H1 (cell line): ENCODE data around the gene ADK. TPM values are rescaled to one million over a fixed set of nuclear protein-coding genes. Genes with fewer than 3 reads are reported as not detected.

Source experiments
- CTCF ChIA-PET: fragments of 300-600 bp; sonication (Branson Sonifier 250); formaldehyde crosslinking; loops from one replicate; lab custom pipeline; 2021; ENCODE audit not compliant: partially characterized antibody; lab: Charles Lee
- POLR2A ChIA-PET: fragments of 300-600 bp; sonication (Branson Sonifier 250); formaldehyde crosslinking; loops from one replicate; lab custom pipeline; 2021; ENCODE audit warnings: inconsistent platforms; ENCODE audit not compliant: partially characterized antibody; lab: Charles Lee
- DNase-seq, 2 experiments: peaks; one replicate each; pipeline versions ENCODE4 v3.0.0 to v3.0.0-alpha.2; 2010 to 2022; ENCODE audit warnings: low spot score in 2 of 2, low read depth in 1 of 2, mixed read lengths in 1 of 2
- FAIRE-seq: peaks from 2 replicates; lab custom pipeline; 2011; peaks lifted over from hg19 to GRCh38; lab: Jason Lieb, UNC
- H2AFZ ChIP-seq: 2 replicates; pipeline ENCODE4 v1.8.1; 2012; ENCODE audit warnings: low read length, inconsistent platforms
- H2AK5ac ChIP-seq: 2 replicates; pipeline ENCODE4 v1.6.1; 2013; ENCODE audit warnings: low read depth, low read length
- H2BK120ac ChIP-seq: replicated peaks from 2 replicates; pipeline ENCODE3; 2013; ENCODE audit warnings: low read depth, low read length, inconsistent platforms
- H2BK12ac ChIP-seq: 2 replicates; pipeline ENCODE4 v1.6.1; 2013; ENCODE audit warnings: low read depth, low read length
- H2BK15ac ChIP-seq: 2 replicates; pipeline ENCODE4 v1.6.1; 2013; ENCODE audit warnings: low read length
- H2BK20ac ChIP-seq: 2 replicates; pipeline ENCODE4 v1.6.1; 2013; ENCODE audit warnings: low read length
- H2BK5ac ChIP-seq: 2 replicates; pipeline ENCODE4 v1.6.1; 2013; ENCODE audit warnings: low read depth, low read length
- H3K14ac ChIP-seq: 2 replicates; pipeline ENCODE4 v1.6.1; 2013; ENCODE audit warnings: inconsistent platforms; ENCODE audit not compliant: insufficient read length
- H3K18ac ChIP-seq: 2 replicates; pipeline ENCODE4 v1.6.1; 2013; ENCODE audit warnings: low read length; ENCODE audit errors: extremely low read depth
- H3K23ac ChIP-seq: 2 replicates; pipeline ENCODE4 v1.6.1; 2013; ENCODE audit warnings: inconsistent platforms; ENCODE audit not compliant: insufficient read length
- H3K23me2 ChIP-seq: 2 replicates; pipeline ENCODE4 v1.6.1; 2013; ENCODE audit warnings: low read depth, low read length
- H3K27ac ChIP-seq: 2 replicates; pipeline ENCODE4 v1.6.1; 2011; ENCODE audit warnings: low read depth, low read length, inconsistent platforms
- H3K27me3 ChIP-seq, 4 experiments: replicated peaks in 1 of 4; 1 replicate in 1 of 4; 2 replicates in 3 of 4; pipeline versions ENCODE4 v1.6.1 to v1.8.1; 2011 to 2013; ENCODE audit warnings: low read length in 3 of 4, mild to moderate bottlenecking in 3 of 4, inconsistent platforms in 2 of 4, mixed read lengths in 2 of 4, moderate library complexity in 1 of 4; ENCODE audit not compliant: control insufficient read depth in 3 of 4, insufficient read depth in 3 of 4; ENCODE audit errors: extremely low read depth in 1 of 4
- H3K36me3 ChIP-seq, 4 experiments: 2 replicates each; pipeline versions ENCODE4 v1.6.1 to v1.8.1; 2011 to 2013; ENCODE audit warnings: mild to moderate bottlenecking in 4 of 4, low read length in 3 of 4, moderate library complexity in 2 of 4, control low read depth in 1 of 4, inconsistent platforms in 1 of 4; ENCODE audit not compliant: insufficient read depth in 4 of 4, control insufficient read depth in 2 of 4
- H3K4ac ChIP-seq: replicated peaks from 2 replicates; pipeline ENCODE3; 2013; ENCODE audit warnings: low read length, low read depth, mixed read lengths, inconsistent platforms; ENCODE audit not compliant: insufficient read length
- H3K4me1 ChIP-seq, 4 experiments: replicated peaks in 1 of 4; 1 replicate in 1 of 4; 2 replicates in 3 of 4; pipeline versions ENCODE4 v1.6.1 to v1.8.1; 2011 to 2013; ENCODE audit warnings: low read length in 3 of 4, inconsistent platforms in 2 of 4, mixed read lengths in 1 of 4; ENCODE audit not compliant: insufficient read depth in 4 of 4, control insufficient read depth in 3 of 4
- H3K4me2 ChIP-seq, 2 experiments: 2 replicates each; pipeline versions ENCODE4 v1.6.1 to v1.8.1; 2011 to 2013; ENCODE audit warnings: low read depth in 2 of 2, low read length in 2 of 2, control low read depth in 1 of 2, inconsistent platforms in 1 of 2, mild to moderate bottlenecking in 1 of 2; ENCODE audit not compliant: insufficient read depth in 1 of 2
- H3K4me3 ChIP-seq, 4 experiments: fragments of 200-600, 300-600 bp in 1 of 4; sonication (generic), shearing (Covaris generic), sonication (Bioruptor Twin) in 1 of 4; 2 replicates each; pipeline versions ENCODE4 v1.5.1 to v1.8.1; 2011 to 2016; ENCODE audit warnings: low read length in 4 of 4, low read depth in 3 of 4, control low read depth in 2 of 4, inconsistent platforms in 2 of 4, mild to moderate bottlenecking in 2 of 4, mixed read lengths in 1 of 4, moderate library complexity in 1 of 4; ENCODE audit not compliant: insufficient read depth in 2 of 4; ENCODE audit errors: extremely low read depth in 1 of 4
- H3K56ac ChIP-seq: replicated peaks from 2 replicates; pipeline ENCODE3; 2013; ENCODE audit warnings: low read depth, mild to moderate bottlenecking, mixed read lengths, low read length, inconsistent platforms; ENCODE audit not compliant: insufficient read length
- H3K79me1 ChIP-seq: 2 replicates; pipeline ENCODE4 v1.6.1; 2013; ENCODE audit warnings: low read depth, low read length, control low read depth
- H3K79me2 ChIP-seq, 2 experiments: 2 replicates each; pipeline versions ENCODE4 v1.6.1 to v1.8.1; 2012 to 2013; ENCODE audit warnings: low read length in 2 of 2, mild to moderate bottlenecking in 2 of 2, inconsistent platforms in 1 of 2; ENCODE audit not compliant: insufficient read depth in 2 of 2, control insufficient read depth in 1 of 2
- H3K9ac ChIP-seq, 4 experiments: replicated peaks in 1 of 4; 1 replicate in 1 of 4; 2 replicates in 3 of 4; pipeline versions ENCODE4 v1.6.1 to v1.8.1; 2011 to 2013; ENCODE audit warnings: low read depth in 3 of 4, low read length in 3 of 4, control low read depth in 2 of 4, mild to moderate bottlenecking in 2 of 4, moderate library complexity in 2 of 4, inconsistent platforms in 1 of 4; ENCODE audit errors: extremely low read depth in 1 of 4
- H3K9me3 ChIP-seq, 2 experiments: 2 replicates each; pipeline versions ENCODE4 v1.6.1 to v1.8.1; 2012 to 2013; ENCODE audit warnings: mild to moderate bottlenecking in 2 of 2, moderate library complexity in 2 of 2, control low read depth in 1 of 2, inconsistent platforms in 1 of 2, low read depth in 1 of 2, low read length in 1 of 2, mixed read lengths in 1 of 2; ENCODE audit not compliant: insufficient read depth in 2 of 2
- H4K20me1 ChIP-seq, 2 experiments: replicated peaks in 1 of 2; 2 replicates each; pipeline versions ENCODE3 to v1.8.1; 2011 to 2013; ENCODE audit warnings: inconsistent platforms in 2 of 2, low read length in 2 of 2, mild to moderate bottlenecking in 1 of 2; ENCODE audit not compliant: insufficient read depth in 2 of 2, control insufficient read depth in 1 of 2
- H4K5ac ChIP-seq: 2 replicates; pipeline ENCODE4 v1.6.1; 2013; ENCODE audit warnings: low read length, low read depth, mixed read lengths, inconsistent platforms; ENCODE audit not compliant: insufficient read length
- H4K8ac ChIP-seq: 2 replicates; pipeline ENCODE4 v1.8.0; 2013; ENCODE audit warnings: mild to moderate bottlenecking, moderate library complexity, low read length, inconsistent platforms; ENCODE audit not compliant: insufficient read depth; ENCODE audit errors: extremely low read depth
- H4K91ac ChIP-seq: replicated peaks from 2 replicates; pipeline ENCODE3; 2013; ENCODE audit warnings: low read length, mixed read lengths, inconsistent platforms; ENCODE audit not compliant: insufficient read length
- CBX8 ChIP-seq: fragments of 300-800, 300-1000 bp; sonication (generic); IDR thresholded peaks from 2 replicates; pipeline ENCODE4 v1.7.1; 2016; ENCODE audit warnings: low read depth, low read length, borderline replicate concordance
- EZH2 ChIP-seq: fragments of 200-600 bp; sonication (generic); IDR thresholded peaks from 2 replicates; pipeline ENCODE4 v1.7.1; 2012; ENCODE audit warnings: low read depth, mild to moderate bottlenecking, moderate library complexity, low read length, inconsistent platforms; ENCODE audit not compliant: severe bottlenecking
- GTF2F1 ChIP-seq: IDR thresholded peaks from 2 replicates; pipeline ENCODE4 v1.6.1; 2012; ENCODE audit warnings: low read depth, low read length, improper control_type of control experiment, borderline replicate concordance
- JUN ChIP-seq: IDR thresholded peaks from 2 replicates; pipeline ENCODE4 v1.6.1; 2011; ENCODE audit warnings: low read depth, mild to moderate bottlenecking, improper control_type of control experiment, low read length
- KDM4A ChIP-seq: IDR thresholded peaks from one replicate; pipeline ENCODE4 v1.7.1; 2012; ENCODE audit warnings: low read depth, mild to moderate bottlenecking, moderate library complexity, low read length, inconsistent platforms; ENCODE audit not compliant: severe bottlenecking
- POLR2A ChIP-seq, 2 experiments: IDR thresholded peaks; 1 replicate in 1 of 2; 2 replicates in 1 of 2; pipeline ENCODE4 v1.6.1; 2011; ENCODE audit warnings: low read depth in 2 of 2, low read length in 2 of 2, mild to moderate bottlenecking in 2 of 2; ENCODE audit errors: control extremely low read depth in 1 of 2
- POLR2AphosphoS5 ChIP-seq: IDR thresholded peaks from 2 replicates; pipeline ENCODE4 v1.6.1; 2011; ENCODE audit warnings: low read depth, low read length
- TBP ChIP-seq: IDR thresholded peaks from 2 replicates; pipeline ENCODE4 v1.6.1; 2011; ENCODE audit warnings: low read depth, low read length, improper control_type of control experiment
- TEAD4 ChIP-seq: IDR thresholded peaks from 2 replicates; pipeline ENCODE4 v1.6.1; 2012; ENCODE audit warnings: low read depth, low read length, inconsistent platforms, mixed read lengths
- ZNF274 ChIP-seq: IDR thresholded peaks from 2 replicates; pipeline ENCODE4 v1.7.0; 2012; ENCODE audit warnings: low read length, borderline replicate concordance; ENCODE audit errors: extremely low read depth
- WGBS, 2 experiments: shearing (Covaris generic) in 1 of 2; methylation state at CpG; one replicate each; pipeline versions ENCODE4 v1.1.6 to v1.1.7; 2013 to 2015; ENCODE audit warnings: low lambda C conversion rate in 2 of 2, mixed read lengths in 2 of 2, inconsistent platforms in 1 of 2, low coverage in 1 of 2, missing lambda C conversion rate in 1 of 2; ENCODE audit not compliant: insufficient replicate concordance in 2 of 2, insufficient coverage in 1 of 2, insufficient read length in 1 of 2; ENCODE audit errors: extremely low coverage in 1 of 2, missing lambda C conversion rate in 1 of 2; 5-methylcytosine and 5-hydroxymethylcytosine counted together
- polyA plus RNA-seq, 7 experiments: library from polyadenylated mRNA; depleted of rRNA in 3 of 7; stranded (reverse) in 5 of 7; unstranded in 2 of 7; fragments of >200 nt in 5 of 7; fragments of 200-250 nt in 2 of 7; gene quantifications; 1 replicate in 5 of 7; 2 replicates in 1 of 7; 4 replicates in 1 of 7; pipeline versions ENCODE4 v1.2.1 to v1.2.3, GENCODE V29; 2011 to 2013; ENCODE audit warnings: missing spikeins in 2 of 7, mixed read lengths in 2 of 7
- total RNA-seq: library from RNA; stranded (reverse); fragmentation: NEBNext Ultra II Directional; extraction: Animal tissue kit (Norgen Biotek cat#: 25700); gene quantifications from 2 replicates; pipeline ENCODE4 v1.2.1, GENCODE V29; 2021
- TF ChIP-seq, protein P1 (sequence below): IDR thresholded peaks from 2 replicates; pipeline ENCODE4 v1.6.1; 2012; ENCODE audit warnings: inconsistent platforms

ADK gene
- total and polyA plus RNA-seq, 2 of the 8 experiments (the other 6 are each of a cell fraction or from before 2014, with no cell fraction given), result 12.3 to 42.4 TPM

DNA sequence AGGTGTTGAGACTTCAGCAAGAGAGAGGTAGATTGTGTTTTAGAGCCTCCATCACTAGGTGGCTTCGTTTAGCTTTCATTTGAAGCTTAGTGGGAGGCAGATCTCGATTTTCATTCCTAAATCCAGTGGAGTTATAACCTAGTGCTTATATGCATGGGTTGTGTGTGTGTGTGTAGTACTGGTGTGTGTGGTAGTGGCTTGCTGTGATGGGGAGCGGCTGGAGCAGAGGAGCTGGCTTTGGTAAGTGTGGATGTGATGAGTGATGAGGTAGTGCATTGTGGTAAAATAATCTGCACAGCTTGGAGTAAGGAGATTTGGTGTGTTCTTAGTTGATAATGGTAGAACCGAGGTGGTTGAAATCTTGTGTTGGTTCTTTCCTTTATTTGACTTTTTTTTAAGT is 43.6 kb upstream of the ADK start:
- no peaks in the 10 kb centered on the region for H3K4me1 ChIP-seq
- H2BK120ac ChIP-seq, result no peak overlapping the region
- TF ChIP-seq, protein P1, sequence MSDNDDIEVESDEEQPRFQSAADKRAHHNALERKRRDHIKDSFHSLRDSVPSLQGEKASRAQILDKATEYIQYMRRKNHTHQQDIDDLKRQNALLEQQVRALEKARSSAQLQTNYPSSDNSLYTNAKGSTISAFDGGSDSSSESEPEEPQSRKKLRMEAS, result no peak
- no peak for TF ChIP-seq POLR2AphosphoS5
- no peak for TF ChIP-seq GTF2F1
- no peak for TF ChIP-seq TEAD4
- no peak for TF ChIP-seq POLR2A (IDR thresholded peaks at IDR 0.05; ENCODE audit: control extremely low read depth in 1 of 2, low read depth in 2 of 2, low read length in 2 of 2)
- TF ChIP-seq CBX8, result no peak
- TF ChIP-seq ZNF274, result no peak
- TF ChIP-seq EZH2, result no peak
- no peak for TF ChIP-seq TBP
- TF ChIP-seq KDM4A, result no peak
- TF ChIP-seq JUN, result no peak
- H2BK20ac ChIP-seq, result no peak overlapping the region
- H2AFZ ChIP-seq, result no peak overlapping the region
- H3K27me3 ChIP-seq, result no peaks in the 10 kb centered on the region
- H4K91ac ChIP-seq, result no peak overlapping the region
- H3K79me2 ChIP-seq, result 0 out of 4 replicates have a peak, but pooled peaks cover 0 to 3% of the 10 kb centered on the region in 2 experiments
- H2AK5ac ChIP-seq, result no peak overlapping the region
- 92% methylated on average over 4 of the region's 4 CpGs; no CpG with 5 or more reads in 1 of the 2 experiments for WGBS, 2 experiments
- peaks cover 1 to 4% of the 10 kb centered on the region in 2 experiments for H4K20me1 ChIP-seq
- no peak overlapping the region for H3K14ac ChIP-seq
- no peaks in the 10 kb centered on the region for H3K79me1 ChIP-seq
- H2BK12ac ChIP-seq, result no peak overlapping the region
- ChIA-PET CTCF (interaction anchor here (1.8 to 1.9 kb wide), 2 partner anchors 14 kb away, joined by 4 to 5 read pairs; no protein-coding TSS in a partner anchor), POLR2A (interaction anchor here (0.7 to 1.6 kb wide), 4 partner anchors 11 to 82 kb away, joined by 3 to 6 read pairs (median 4); no protein-coding TSS in a partner anchor)
- no peak overlapping the region for H3K4me2 ChIP-seq
- FAIRE-seq (no peak), DNase-seq (no peak)
- H3K4ac ChIP-seq, result no peak overlapping the region
- no peak overlapping the region for H3K27ac ChIP-seq
- no peak overlapping the region for H2BK5ac ChIP-seq
- H3K23me2 ChIP-seq, result no peaks in the 10 kb centered on the region
- no peaks in the 10 kb centered on the region for H3K9me3 ChIP-seq
- no peak overlapping the region for H2BK15ac ChIP-seq
- H4K5ac ChIP-seq, result no peak overlapping the region
- H3K36me3 ChIP-seq, result peaks cover 59 to 96% (median 81%) of the 10 kb centered on the region in 4 experiments
- no peak overlapping the region for H3K4me3 ChIP-seq
- H3K23ac ChIP-seq, result no peak overlapping the region
- no peak overlapping the region for H3K56ac ChIP-seq
- no peak overlapping the region for H3K9ac ChIP-seq
- no peak overlapping the region for H4K8ac ChIP-seq
- no peak overlapping the region for H3K18ac ChIP-seq
